Thoracic aorta (tissue), 2 donors: ENCODE results near the gene CTBP2. TPM values are rescaled to one million over a fixed set of nuclear protein-coding genes. Genes with fewer than 3 reads are reported as not detected.

ENCODE experiments used
- ATAC-seq: fragments of 150-250 bp; one replicate; pipeline ENCODE4 v1.8.0; 2017; ENCODE audit warnings: low read depth; ENCODE audit not compliant: insufficient number of reproducible peaks, low FRiP score
- DNase-seq: peaks from one replicate; pipeline ENCODE4 v3.0.0-alpha.2; 2020; ENCODE audit warnings: low spot score
- H3K27ac ChIP-seq, 2 donors: fragments of 200-600 bp; sonication (generic); 1 replicate in 1 of 2; 2 replicates in 1 of 2; pipeline ENCODE4 v1.5.1; 2016; ENCODE audit warnings: mild to moderate bottlenecking in 2 of 2, moderate library complexity in 2 of 2
- H3K27me3 ChIP-seq: fragments of 200-600 bp; sonication (generic); replicated peaks from 2 replicates; pipeline ENCODE4 v1.6.0; 2016; ENCODE audit warnings: mild to moderate bottlenecking; ENCODE audit not compliant: insufficient read depth
- H3K36me3 ChIP-seq: fragments of 200-600 bp; sonication (generic); one replicate; pipeline ENCODE4 v1.5.1; 2016
- H3K4me1 ChIP-seq, 2 donors: fragments of 200-600 bp; sonication (generic); 1 replicate in 1 of 2; 2 replicates in 1 of 2; pipeline versions ENCODE4 v1.5.1 to v1.6.0; 2016; ENCODE audit warnings: low read depth in 2 of 2, mild to moderate bottlenecking in 1 of 2; ENCODE audit not compliant: control insufficient read depth in 1 of 2
- H3K4me3 ChIP-seq: fragments of 200-600 bp; sonication (generic); 2 replicates; pipeline ENCODE4 v1.5.1; 2016; ENCODE audit warnings: mild to moderate bottlenecking
- H3K9me3 ChIP-seq: fragments of 200-600 bp; sonication (generic); 2 replicates; pipeline ENCODE4 v1.5.1; 2016
- CTCF ChIP-seq: fragments of 200-600 bp; sonication (generic); IDR thresholded peaks from one replicate; pipeline ENCODE4 v1.5.1; 2019; ENCODE audit warnings: antibody characterized with exemption
- total RNA-seq, 2 donors: library from RNA; depleted of rRNA; stranded (reverse); fragments of >200 nt; gene quantifications; one replicate each; pipeline versions ENCODE4 v1.1.0 to v1.2.3, GENCODE V29; 2016

The CTBP2 gene
- total RNA-seq, 2 donors from 2014 or later, result 62.8 to 80.6 TPM

DNA sequence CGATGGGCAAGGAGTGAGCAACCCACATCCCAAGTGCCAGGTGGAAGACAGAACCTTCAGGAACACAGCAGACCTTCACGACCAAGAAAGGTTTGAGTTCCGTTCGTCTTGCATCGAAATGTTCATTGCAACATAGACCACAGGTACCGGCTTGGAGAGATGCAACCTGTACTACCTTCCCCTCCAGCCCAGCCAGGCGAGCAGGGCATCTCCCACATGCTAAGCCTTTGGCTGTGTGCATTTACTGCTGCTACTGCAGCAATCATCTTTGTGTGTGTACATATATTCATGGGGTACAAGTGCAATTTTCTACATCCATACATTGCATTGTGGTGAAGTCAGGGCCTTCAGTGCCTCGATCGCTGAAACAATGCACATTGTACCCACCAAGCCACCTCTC, 58.8 kb downstream of the CTBP2 start:
- Histone ChIP-seq H3K27me3 (no peaks in the 10 kb centered on the region), H3K4me1 (no peaks in the 10 kb centered on the region), H3K4me3 (no peak overlapping the region), H3K27ac (no peak overlapping the region), H3K36me3 (no peaks in the 10 kb centered on the region), H3K9me3 (no peaks in the 10 kb centered on the region)
- ATAC-seq (no peak), DNase-seq (no peak)
- TF ChIP-seq CTCF, result no peak

DNA sequence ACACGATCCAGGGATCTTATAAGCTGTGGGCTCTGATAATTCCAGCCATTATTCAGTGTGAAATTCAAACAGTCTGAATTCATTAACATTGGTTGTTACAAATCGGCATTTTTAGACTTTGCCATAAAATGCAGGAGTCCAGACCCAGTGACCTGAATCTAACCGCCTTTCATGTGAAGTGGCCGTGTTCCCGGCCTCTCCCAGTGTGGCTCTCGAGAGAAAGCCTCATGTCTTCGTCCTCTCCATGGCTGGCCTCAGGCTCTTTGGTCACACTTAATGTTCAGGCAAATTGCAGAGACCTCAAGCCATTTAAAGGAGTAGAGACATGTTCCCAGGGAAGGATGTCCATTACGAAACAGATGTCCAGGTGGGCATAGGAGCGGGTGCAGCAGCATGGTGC, 59.3 kb downstream of the CTBP2 start:
- ATAC-seq (no peak), DNase-seq (no peak)
- H3K4me3 ChIP-seq, result no peak overlapping the region
- peaks cover 2 to 3% of the 10 kb centered on the region in 2 donors for H3K4me1 ChIP-seq
- H3K9me3 ChIP-seq, result no peaks in the 10 kb centered on the region
- H3K27me3 ChIP-seq, result no peaks in the 10 kb centered on the region
- no peak for TF ChIP-seq CTCF
- H3K27ac ChIP-seq, result no peak overlapping the region
- no peaks in the 10 kb centered on the region for H3K36me3 ChIP-seq

DNA sequence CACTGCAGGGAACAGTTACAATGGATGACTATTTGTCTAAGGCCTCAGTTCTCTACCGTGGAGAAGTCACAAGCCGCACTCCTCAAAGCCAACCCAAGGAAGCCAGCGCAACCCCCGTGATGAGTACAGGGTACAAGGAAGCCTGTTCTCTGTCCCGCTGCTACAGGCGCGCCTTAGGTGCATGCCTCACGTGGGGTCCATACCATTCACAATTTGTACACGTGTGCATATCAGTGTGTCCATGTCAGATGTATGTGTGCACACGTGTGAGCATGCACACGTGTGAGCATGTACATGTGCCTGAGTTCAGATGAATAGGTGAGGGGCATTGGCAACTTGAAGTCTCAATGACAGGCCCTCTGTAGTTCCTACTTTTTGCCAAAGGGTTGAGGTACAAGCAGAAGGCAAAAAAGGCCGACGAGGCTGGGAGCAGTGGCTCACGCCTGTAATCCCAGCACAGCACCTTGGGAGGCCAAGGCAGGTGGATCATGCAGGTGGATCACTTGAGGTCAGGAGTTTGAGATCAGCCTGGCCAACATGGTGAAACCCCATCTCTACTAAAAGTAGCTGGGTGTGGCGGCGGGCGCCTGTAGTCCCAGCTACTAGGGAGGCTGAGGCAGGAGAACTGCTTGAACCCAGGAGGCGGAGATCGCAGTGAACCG, 62.8 kb downstream of the CTBP2 start:
- TF ChIP-seq CTCF, result no peak
- Histone ChIP-seq H3K27ac (no peak overlapping the region), H3K4me3 (no peak overlapping the region), H3K27me3 (no peaks in the 10 kb centered on the region), H3K36me3 (no peaks in the 10 kb centered on the region), H3K4me1 (peaks cover 22 to 36% of the 10 kb centered on the region in 2 donors), H3K9me3 (no peaks in the 10 kb centered on the region)
- no peak for DNase-seq
- no peak for ATAC-seq

GRCh38 chr10:125096975-125097374, 63.4 kb downstream of the CTBP2 start:
- no peak for DNase-seq
- Histone ChIP-seq H3K4me1 (peaks cover 26 to 42% of the 10 kb centered on the region in 2 donors), H3K9me3 (no peaks in the 10 kb centered on the region), H3K27ac (no peak overlapping the region), H3K27me3 (no peaks in the 10 kb centered on the region), H3K36me3 (no peaks in the 10 kb centered on the region), H3K4me3 (no peak overlapping the region)
- ATAC-seq, result no peak
- no peak for TF ChIP-seq CTCF

GRCh38 chr10:125096371-125096770, 64.0 kb downstream of the CTBP2 start:
- ATAC-seq, result no peak
- no peak for DNase-seq
- no peak overlapping the region for H3K27ac ChIP-seq
- no peak overlapping the region for H3K4me3 ChIP-seq
- H3K9me3 ChIP-seq, result no peaks in the 10 kb centered on the region
- H3K36me3 ChIP-seq, result no peaks in the 10 kb centered on the region
- H3K4me1 ChIP-seq, result peaks cover 27 to 48% of the 10 kb centered on the region in 2 donors
- TF ChIP-seq CTCF, result no peak
- H3K27me3 ChIP-seq, result no peaks in the 10 kb centered on the region
